GM12878 (cell line): Measurements from ENCODE around the gene MALT1. TPM values are rescaled to one million over a fixed set of nuclear protein-coding genes. Genes with fewer than 3 reads are reported as not detected.

Experiments used
- ATAC-seq: fragments of 200-7000 bp; cut with Tn5 transposase; 3 replicates; pipeline ENCODE4 v1.9.1; 2020; ENCODE audit warnings: mild to moderate bottlenecking, moderate library complexity
- BruUV-seq: library from RNA; stranded (reverse); fragments of 400-500 nt; replicated peaks from 2 replicates; lab custom pipeline; 2021; lab: Mats Ljungman, UMichigan
- CTCF ChIA-PET: fragments of 300-600 bp; sonication (Branson Sonifier 250); formaldehyde crosslinking; extraction: SDS; loops from one replicate; lab custom pipeline; 2021; ENCODE audit warnings: inconsistent platforms; lab: Yijun Ruan, JAX
- POLR2A ChIA-PET: fragments of 350-600 bp; formaldehyde crosslinking; extraction: SDS; loops from one replicate; lab custom pipeline; 2021; ENCODE audit warnings: inconsistent platforms; lab: Charles Lee
- RAD21 ChIA-PET: fragments of 300-600 bp; sonication (Branson Sonifier 250); formaldehyde crosslinking; loops from one replicate; lab custom pipeline; 2023; ENCODE audit warnings: antibody characterized with exemption; ENCODE audit not compliant: unreplicated experiment; lab: Charles Lee
- SMC1A ChIA-PET: fragments of 300-600 bp; sonication (Branson Sonifier 250); formaldehyde crosslinking; loops from one replicate; lab custom pipeline; 2023; ENCODE audit not compliant: unreplicated experiment, uncharacterized antibody; lab: Charles Lee
- DNase-seq: peaks from one replicate; pipeline ENCODE4 v3.0.0-alpha.2; 2011; ENCODE audit warnings: low read depth, low spot score
- FAIRE-seq: peaks from 3 replicates; lab custom pipeline; 2011; peaks lifted over from hg19 to GRCh38; lab: Jason Lieb, UNC
- H2AFZ ChIP-seq: 2 replicates; pipeline ENCODE4 v1.6.0; 2011; ENCODE audit warnings: low read depth, low read length, control low read depth; ENCODE audit not compliant: control insufficient read depth
- H3K27ac ChIP-seq: 2 replicates; pipeline ENCODE4 v1.5.1; 2011; ENCODE audit warnings: control low read depth; ENCODE audit not compliant: control insufficient read depth, insufficient read depth
- H3K27me3 ChIP-seq, 2 experiments: replicated peaks in 1 of 2; 2 replicates each; pipeline versions ENCODE4 v1.6.0 to v1.6.1; 2011; ENCODE audit warnings: low read length in 1 of 2; ENCODE audit not compliant: control insufficient read depth in 2 of 2, insufficient read depth in 2 of 2
- H3K36me3 ChIP-seq, 2 experiments: 2 replicates each; pipeline ENCODE4 v1.5.1; 2011; ENCODE audit warnings: low read length in 1 of 2; ENCODE audit not compliant: control insufficient read depth in 2 of 2, insufficient read depth in 2 of 2
- H3K4me1 ChIP-seq: 2 replicates; pipeline ENCODE4 v1.6.1; 2011; ENCODE audit warnings: mild to moderate bottlenecking, low read length, moderate library complexity, mixed read lengths; ENCODE audit not compliant: control insufficient read depth, insufficient read depth
- H3K4me2 ChIP-seq: 2 replicates; pipeline ENCODE4 v1.6.0; 2011; ENCODE audit warnings: control low read depth; ENCODE audit not compliant: control insufficient read depth, insufficient read depth
- H3K4me3 ChIP-seq: fragments of 200-600 bp; sonication (generic); 2 replicates; pipeline ENCODE4 v1.5.1; 2016
- H3K79me2 ChIP-seq: 2 replicates; pipeline ENCODE4 v1.6.0; 2011; ENCODE audit warnings: low read length; ENCODE audit not compliant: control insufficient read depth, insufficient read depth
- H3K9ac ChIP-seq: 2 replicates; pipeline ENCODE4 v1.8.0; 2011; ENCODE audit warnings: low read length, control low read depth, mixed read lengths; ENCODE audit not compliant: control insufficient read depth, insufficient read depth
- H3K9me3 ChIP-seq: replicated peaks from 3 replicates; pipeline ENCODE4 v1.5.1; 2011; ENCODE audit warnings: mild to moderate bottlenecking, low read length; ENCODE audit not compliant: control insufficient read depth, insufficient read depth
- H4K20me1 ChIP-seq: 2 replicates; pipeline ENCODE4 v1.6.0; 2011; ENCODE audit not compliant: control insufficient read depth, insufficient read depth
- ATF3 ChIP-seq: IDR thresholded peaks from 2 replicates; pipeline ENCODE4 v1.6.1; 2011; ENCODE audit warnings: low read depth, mild to moderate bottlenecking, low read length, moderate library complexity, borderline replicate concordance; ENCODE audit errors: extremely low read depth
- ATF7 ChIP-seq: fragments of 450-650 bp; IDR thresholded peaks from 2 replicates; pipeline ENCODE4 v1.6.1; 2016; ENCODE audit warnings: low read depth, mild to moderate bottlenecking
- CBX3 ChIP-seq: fragments of 200-600 bp; sonication (generic); IDR thresholded peaks from 2 replicates; pipeline ENCODE4 v1.6.1; 2016; ENCODE audit warnings: low read depth, borderline replicate concordance
- EED ChIP-seq: sonication (generic); IDR thresholded peaks from 2 replicates; pipeline ENCODE4 v1.6.1; 2016; ENCODE audit warnings: antibody characterized with exemption, low read depth
- HDAC2 ChIP-seq: fragments of 200-600 bp; sonication (generic); IDR thresholded peaks from 2 replicates; pipeline ENCODE4 v1.6.1; 2017
- IKZF1 ChIP-seq: fragments of 450-650 bp; conservative IDR thresholded peaks from 2 replicates; pipeline ENCODE4 v1.6.1; 2017; ENCODE audit warnings: antibody characterized with exemption, mild to moderate bottlenecking
- KAT2A ChIP-seq: conservative IDR thresholded peaks from 2 replicates; pipeline ENCODE4 v1.6.1; 2011; ENCODE audit warnings: low read depth, low read length; ENCODE audit not compliant: control insufficient read depth
- RAD21 ChIP-seq: IDR thresholded peaks from 2 replicates; pipeline ENCODE4 v1.6.1; 2011; ENCODE audit warnings: mild to moderate bottlenecking, low read depth, low read length, moderate library complexity; ENCODE audit not compliant: insufficient read depth
- RELA ChIP-seq: fragments of 450-650 bp; IDR thresholded peaks from 2 replicates; pipeline ENCODE4 v1.8.0; 2014; ENCODE audit warnings: borderline replicate concordance; ENCODE audit not compliant: partially characterized antibody
- YY1 ChIP-seq: IDR thresholded peaks from 2 replicates; pipeline ENCODE4 v1.6.1; 2011; ENCODE audit warnings: low read depth, mild to moderate bottlenecking, low read length
- ZBTB4 ChIP-seq: fragments of 450-650 bp; formaldehyde crosslinking; IDR thresholded peaks from 2 replicates; pipeline ENCODE4 v1.4.0; 2022; ENCODE audit warnings: mild to moderate bottlenecking, moderate library complexity
- ZSCAN29 ChIP-seq: fragments of 450-650 bp; IDR thresholded peaks from 2 replicates; pipeline ENCODE4 v1.6.1; 2017; ENCODE audit warnings: mild to moderate bottlenecking, moderate library complexity
- WGBS: methylation state at CpG from one replicate; pipeline ENCODE4 v1.1.6; 2016; ENCODE audit warnings: low lambda C conversion rate; ENCODE audit not compliant: insufficient replicate concordance, insufficient coverage; ENCODE audit errors: missing lambda C conversion rate; 5-methylcytosine and 5-hydroxymethylcytosine counted together
- in situ Hi-C: fragments of 300-500 bp; cut with MboI; formaldehyde crosslinking; loops from 9 replicates; pipeline ENCODE4 v1.14.3; 2018; ENCODE audit warnings: mixed read lengths
- intact Hi-C: fragments of 100-400 bp; cut with micrococcal nuclease; formaldehyde crosslinking; loops from one replicate; pipeline ENCODE4 v1.14.2; 2022; ENCODE audit not compliant: unreplicated experiment
- polyA plus RNA-seq, 11 experiments: library from polyadenylated mRNA; depleted of rRNA in 4 of 11; unstranded in 6 of 11; stranded (reverse) in 5 of 11; fragments of >200 nt; fragmentation: Nextera tagmentation in 4 of 11; fragmentation: Illumina TruSeq in 1 of 11; extraction: Ambion mirVana in 4 of 11; extraction: Trizol in 1 of 11; gene quantifications; 1 replicate in 1 of 11; 2 replicates in 10 of 11; pipeline versions ENCODE4 v1.2.1 to v1.2.3, GENCODE V29; 2011 to 2016; ENCODE audit warnings: inconsistent platforms in 2 of 11, missing spikeins in 2 of 11, low read depth in 1 of 11
- total RNA-seq, 4 experiments: library from RNA; depleted of rRNA in 3 of 4; stranded (reverse); fragments of >200 nt in 3 of 4; fragmentation: Illumina TruSeq in 1 of 4; extraction: Trizol in 1 of 4; gene quantifications; 2 replicates each; pipeline versions ENCODE4 v1.2.1 to v1.2.3, GENCODE V29; 2013 to 2021
- TF ChIP-seq, protein P1 (sequence below): IDR thresholded peaks from 2 replicates; pipeline ENCODE4 v1.6.1; 2012; ENCODE audit warnings: low read depth, low read length, improper control_type of control experiment

The MALT1 gene
- total and polyA plus RNA-seq, 10 of the 15 experiments (the other 5 are each of a cell fraction or from before 2014, with no cell fraction given): 17.6 to 126 (median 45.4) TPM

DNA sequence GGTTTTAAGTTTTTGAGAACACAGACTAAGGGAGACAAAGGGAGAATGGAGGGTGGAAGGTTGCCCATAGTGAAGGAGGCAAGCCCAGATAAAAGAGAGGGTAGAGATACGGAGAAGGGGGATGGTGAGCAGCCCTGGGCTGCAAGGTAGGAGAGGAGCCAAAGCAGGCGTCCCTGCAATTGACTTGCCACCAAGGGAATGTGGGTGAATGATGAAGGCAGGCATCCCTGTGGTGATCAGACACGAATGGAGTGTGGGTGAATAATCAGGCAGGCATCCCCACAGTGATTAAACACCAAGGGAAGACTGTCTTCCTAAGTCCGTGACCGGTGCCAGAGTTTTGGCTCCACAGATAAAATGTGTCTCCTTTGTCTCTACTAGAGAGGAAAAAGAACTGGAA is 25.9 kb upstream of the MALT1 start:
- no peak overlapping the region for H3K4me3 ChIP-seq
- H3K4me1 ChIP-seq: peaks cover 12% of the 10 kb centered on the region
- H3K9me3 ChIP-seq: peaks cover 28% of the 10 kb centered on the region
- H3K4me2 ChIP-seq: no peak overlapping the region
- RAD21 ChIA-PET: no interaction called here
- no peaks in the 10 kb centered on the region for H3K79me2 ChIP-seq
- 81% methylated on average over 5 of the region's 5 CpGs for WGBS
- in situ Hi-C loops: no loop called here
- SMC1A ChIA-PET: no interaction called here
- FAIRE-seq (no peak), ATAC-seq (no peak), DNase-seq (no peak)
- POLR2A ChIA-PET: no interaction called here
- no peak overlapping the region for H3K27ac ChIP-seq
- no TSS peak for BruUV-seq
- no peak overlapping the region for H2AFZ ChIP-seq
- intact Hi-C loops: no loop called here
- no peak overlapping the region for H3K9ac ChIP-seq
- no peak for TF ChIP-seq ZBTB4 (CRISPR knock-in tag)
- no peak for TF ChIP-seq RAD21
- no peak for TF ChIP-seq CBX3
- no peak for TF ChIP-seq HDAC2
- no peak for TF ChIP-seq ATF3
- TF ChIP-seq, protein P1, sequence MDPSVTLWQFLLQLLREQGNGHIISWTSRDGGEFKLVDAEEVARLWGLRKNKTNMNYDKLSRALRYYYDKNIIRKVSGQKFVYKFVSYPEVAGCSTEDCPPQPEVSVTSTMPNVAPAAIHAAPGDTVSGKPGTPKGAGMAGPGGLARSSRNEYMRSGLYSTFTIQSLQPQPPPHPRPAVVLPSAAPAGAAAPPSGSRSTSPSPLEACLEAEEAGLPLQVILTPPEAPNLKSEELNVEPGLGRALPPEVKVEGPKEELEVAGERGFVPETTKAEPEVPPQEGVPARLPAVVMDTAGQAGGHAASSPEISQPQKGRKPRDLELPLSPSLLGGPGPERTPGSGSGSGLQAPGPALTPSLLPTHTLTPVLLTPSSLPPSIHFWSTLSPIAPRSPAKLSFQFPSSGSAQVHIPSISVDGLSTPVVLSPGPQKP: no peak
- no peak for TF ChIP-seq ATF7
- no peak for TF ChIP-seq ZSCAN29
- TF ChIP-seq RELA: no peak
- TF ChIP-seq YY1: no peak
- TF ChIP-seq EED: no peak
- TF ChIP-seq IKZF1: no peak
- no peak for TF ChIP-seq KAT2A
- CTCF ChIA-PET: no interaction called here
- H3K36me3 ChIP-seq: no peaks in the 10 kb centered on the region
- no peaks in the 10 kb centered on the region for H4K20me1 ChIP-seq
- H3K27me3 ChIP-seq: no peaks in the 10 kb centered on the region
